NCI-H510A treated with DMSO at 0.1 percent for 48 hours (cell line): Measurements from ENCODE around the gene GPR139.
A peak's percentile ranks its signal among the peaks of the same experiment; 100 is the strongest.

Experiments used
- DNase-seq: peaks from one replicate; lab custom pipeline; 2025; lab: John Stamatoyannopoulos, UW

Gene GPR139

DNA sequence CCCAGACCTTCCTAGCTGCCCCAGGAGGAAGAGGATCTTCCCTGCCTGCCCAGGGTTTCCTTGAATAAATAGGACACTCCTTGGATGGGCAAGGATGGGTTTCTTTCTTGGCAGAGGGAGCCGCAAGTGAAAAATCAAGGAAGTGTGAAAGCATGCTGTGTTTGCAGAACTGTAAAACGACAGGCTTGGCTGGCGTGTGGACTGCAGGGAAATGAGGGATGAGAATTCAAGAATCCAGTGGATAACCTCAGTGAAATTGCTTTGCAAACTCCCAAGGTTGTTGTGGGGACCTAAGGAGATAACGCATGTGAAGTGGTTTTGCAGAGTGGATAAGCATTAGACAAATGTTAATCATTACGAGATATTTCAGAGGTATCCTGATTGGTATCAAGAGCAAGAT lies 20.4 kb downstream of the GPR139 start:
- DNase-seq: no peak

DNA sequence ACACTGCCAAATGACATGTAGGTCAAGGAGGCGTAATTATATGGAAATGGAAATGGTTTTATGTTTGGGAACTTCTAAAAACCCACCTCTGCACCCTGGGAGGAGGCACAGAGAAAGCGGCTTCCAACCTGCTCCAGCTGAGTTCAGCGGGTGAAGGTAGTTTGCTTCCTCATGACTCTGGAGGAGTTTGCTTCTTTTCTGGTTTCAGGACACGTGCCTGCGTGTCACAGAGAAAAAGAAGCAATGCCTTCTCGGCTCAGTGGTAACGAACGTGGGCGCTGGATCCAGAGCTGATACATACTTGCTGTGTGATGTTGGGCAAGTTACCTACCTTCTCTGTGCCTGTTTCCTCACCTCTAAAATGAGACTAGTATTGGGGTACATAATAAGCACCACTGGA lies 22.1 kb downstream of the GPR139 start:
- no peak for DNase-seq

GRCh38 chr16:20051147-20051546 lies 22.5 kb downstream of the GPR139 start:
- DNase-seq: no peak

GRCh38 chr16:20049831-20050230 lies 23.9 kb downstream of the GPR139 start:
- DNase-seq: peak; percentile 94

GRCh38 chr16:20045886-20046285 lies 27.8 kb downstream of the GPR139 start:
- DNase-seq: no peak

GRCh38 chr16:20042848-20043247 lies 30.8 kb downstream of the GPR139 start:
- DNase-seq: no peak

DNA sequence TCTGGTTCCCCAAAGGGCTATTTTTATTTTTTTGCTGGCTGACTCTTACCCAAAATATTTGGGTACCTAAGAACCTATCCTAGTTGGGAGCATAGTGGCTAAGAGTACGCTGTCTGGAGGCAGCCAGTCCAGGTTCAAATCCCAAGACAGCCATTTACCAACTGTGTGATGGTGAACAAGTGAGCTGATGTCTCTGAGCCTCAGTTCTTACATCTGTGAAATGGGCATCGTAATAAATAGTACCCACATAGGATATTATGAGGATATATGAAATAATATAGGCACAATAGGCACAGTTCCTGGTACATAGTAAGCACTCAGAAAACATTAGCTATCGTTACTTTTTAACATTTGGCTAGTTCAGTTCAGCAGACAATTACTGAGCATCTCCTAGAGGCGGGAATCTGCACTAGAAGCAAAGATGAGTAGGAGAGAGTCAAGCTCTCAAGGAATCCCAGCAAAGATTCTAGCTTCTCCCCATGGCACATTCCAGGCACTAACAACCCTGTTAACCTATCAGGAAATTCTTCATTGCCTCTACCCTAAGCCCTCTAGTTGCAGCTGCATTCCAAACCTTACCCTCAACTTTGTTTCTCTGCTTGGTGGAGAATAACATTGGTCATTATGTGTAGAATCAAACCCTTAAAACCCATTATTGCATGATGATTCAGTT lies 31.6 kb downstream of the GPR139 start:
- no peak for DNase-seq

- no peak for DNase-seq
These were observed 33.7 kb downstream of the GPR139 start for GRCh38 chr16:20040011-20040410.

DNA sequence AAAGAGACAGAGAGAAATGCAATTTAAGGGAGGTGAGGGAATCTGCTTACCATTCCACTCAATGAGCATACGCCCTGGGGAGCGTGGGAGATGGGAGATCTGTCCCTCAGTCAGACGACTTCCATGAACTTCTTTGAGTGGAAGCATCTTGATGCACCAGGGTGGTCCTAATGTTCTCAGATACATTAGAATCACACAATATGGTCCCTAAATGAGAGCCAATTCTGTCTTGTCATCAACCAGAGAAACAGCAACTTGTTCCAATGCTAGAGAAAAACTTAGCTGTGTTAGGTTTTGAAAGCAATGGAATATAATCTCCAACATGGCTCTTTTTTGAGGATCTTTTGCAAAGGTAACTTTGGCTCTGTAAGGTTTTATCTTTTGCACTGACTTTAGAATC lies 44.1 kb downstream of the GPR139 start:
- DNase-seq: no peak

GRCh38 chr16:20026361-20027072 lies 47.2 kb downstream of the GPR139 start:
- DNase-seq: no peak

- DNase-seq: no peak
These were observed 50.5 kb downstream of the GPR139 start for GRCh38 chr16:20023190-20023589.

- no peak for DNase-seq
These were observed 52.7 kb downstream of the GPR139 start for GRCh38 chr16:20020976-20021375.

DNA sequence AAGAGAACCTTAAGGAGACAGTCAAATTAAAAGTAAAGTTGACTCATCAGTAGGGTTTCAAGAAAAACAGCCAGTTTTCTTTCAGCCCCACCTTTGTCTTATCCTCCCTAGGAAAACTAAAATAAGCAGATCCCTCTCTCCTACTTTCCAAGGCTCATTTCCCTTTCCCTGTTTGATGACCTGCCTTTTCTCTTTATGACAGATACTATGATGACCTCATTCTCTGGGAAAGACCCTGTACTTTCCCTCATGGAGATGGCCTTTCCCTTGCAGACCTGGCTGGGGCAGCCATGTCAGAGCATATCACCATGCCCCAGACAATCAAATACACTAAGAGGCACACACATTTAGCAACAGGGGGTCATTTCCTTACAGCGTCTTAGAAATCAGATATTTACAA lies 53.6 kb downstream of the GPR139 start:
- no peak for DNase-seq

DNA sequence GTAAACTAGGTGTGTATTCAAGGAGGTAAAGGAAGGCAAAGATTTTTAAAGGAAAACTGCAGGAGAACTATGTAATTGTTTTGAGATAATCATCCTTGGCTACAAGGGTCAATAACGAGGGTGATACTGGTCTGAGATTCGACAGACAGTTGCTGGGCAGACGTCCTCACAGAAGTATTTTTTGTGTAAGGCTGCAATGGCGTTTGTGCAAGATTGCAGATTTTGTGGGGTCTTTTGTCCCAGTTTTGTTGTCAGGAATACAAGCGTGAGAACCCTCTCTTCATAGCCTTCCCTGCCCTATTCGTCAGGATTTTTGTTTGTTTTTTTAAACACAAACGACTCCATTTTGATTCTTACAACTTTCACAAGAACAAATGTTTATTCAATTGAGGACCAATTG lies 57.5 kb downstream of the GPR139 start:
- no peak for DNase-seq

DNA sequence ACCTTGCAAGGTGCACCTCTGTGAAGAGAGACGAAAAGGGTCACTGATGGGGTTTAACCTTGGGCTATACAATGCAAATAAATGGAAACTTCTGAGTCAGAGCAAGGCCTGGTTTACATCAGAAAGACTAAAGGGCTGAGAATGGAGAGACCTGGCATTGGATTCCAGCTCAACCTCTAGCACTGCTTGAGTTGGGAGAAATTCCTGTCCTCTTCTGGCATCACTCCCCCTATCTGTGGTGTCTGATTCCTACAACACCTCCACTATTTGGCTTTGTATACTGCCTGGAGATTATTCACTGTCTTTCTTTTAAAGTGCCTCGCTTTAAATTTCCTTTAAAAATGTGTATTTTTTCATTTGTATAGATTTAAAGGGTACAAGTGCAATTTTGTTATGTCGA lies 68.8 kb downstream of the GPR139 start:
- DNase-seq: no peak

DNA sequence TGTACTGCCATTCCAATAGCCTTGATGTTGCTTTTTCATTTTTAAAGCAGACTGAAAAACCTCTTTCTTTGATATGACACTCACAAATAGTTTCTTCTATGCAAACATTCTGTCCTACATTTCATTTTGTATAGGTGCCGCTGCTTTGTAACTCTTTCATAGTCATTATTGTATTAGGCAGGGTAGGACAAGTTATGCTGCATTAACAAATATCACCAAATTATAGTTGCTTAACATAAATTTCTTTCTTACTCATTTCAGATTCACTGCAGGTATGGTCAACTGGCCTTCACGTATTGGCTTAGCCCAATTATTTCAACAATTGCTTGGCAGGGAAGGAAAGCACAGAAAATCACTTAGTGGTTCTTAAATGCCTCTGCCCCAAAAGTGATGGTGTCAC lies 70.8 kb downstream of the GPR139 start:
- no peak for DNase-seq

DNA sequence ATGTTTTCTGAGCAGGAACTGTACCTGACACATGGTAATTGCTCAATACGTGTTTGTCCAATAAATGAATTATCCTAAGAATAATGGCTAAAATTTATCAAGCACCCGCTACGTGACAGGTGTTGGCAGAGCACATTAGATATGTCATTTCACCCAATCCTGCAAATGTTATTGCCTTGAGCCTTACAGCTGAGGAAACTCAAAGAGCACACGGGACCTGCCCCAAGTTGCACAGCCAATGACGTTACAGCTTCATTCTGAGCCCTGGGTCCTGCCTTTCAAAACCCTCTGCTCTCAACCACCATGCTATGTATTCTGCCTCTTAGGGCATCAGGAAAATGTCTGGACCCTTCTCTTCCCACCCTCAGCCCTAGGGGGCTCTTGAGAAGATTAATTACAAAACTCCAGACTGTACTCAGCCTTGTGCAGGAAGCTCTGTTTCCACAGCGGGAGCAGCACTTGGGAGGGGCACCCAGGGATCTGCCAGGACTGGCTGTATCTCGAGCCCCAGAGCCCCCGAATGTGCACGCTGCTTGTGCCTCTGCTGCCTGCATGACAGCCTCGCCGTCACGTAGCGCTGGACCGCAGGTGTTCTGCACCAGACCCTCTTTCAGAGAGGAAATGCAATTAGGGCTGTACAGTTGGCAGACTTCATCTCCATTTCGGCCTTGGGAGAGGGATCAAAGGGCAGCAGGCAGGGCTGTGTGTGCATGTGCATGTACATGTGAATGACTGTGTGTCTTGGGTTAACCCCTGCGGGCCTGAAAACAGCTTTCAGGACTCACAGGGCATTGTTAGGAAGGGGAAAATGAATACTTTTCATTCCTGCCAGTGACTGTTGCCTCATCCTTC lies 71.6 kb downstream of the GPR139 start:
- DNase-seq: no peak

- DNase-seq: no peak
These were observed 76.0 kb downstream of the GPR139 start for GRCh38 chr16:19997734-19998133.

GRCh38 chr16:19997264-19997663 lies 76.4 kb downstream of the GPR139 start:
- peak; percentile 86 for DNase-seq

DNA sequence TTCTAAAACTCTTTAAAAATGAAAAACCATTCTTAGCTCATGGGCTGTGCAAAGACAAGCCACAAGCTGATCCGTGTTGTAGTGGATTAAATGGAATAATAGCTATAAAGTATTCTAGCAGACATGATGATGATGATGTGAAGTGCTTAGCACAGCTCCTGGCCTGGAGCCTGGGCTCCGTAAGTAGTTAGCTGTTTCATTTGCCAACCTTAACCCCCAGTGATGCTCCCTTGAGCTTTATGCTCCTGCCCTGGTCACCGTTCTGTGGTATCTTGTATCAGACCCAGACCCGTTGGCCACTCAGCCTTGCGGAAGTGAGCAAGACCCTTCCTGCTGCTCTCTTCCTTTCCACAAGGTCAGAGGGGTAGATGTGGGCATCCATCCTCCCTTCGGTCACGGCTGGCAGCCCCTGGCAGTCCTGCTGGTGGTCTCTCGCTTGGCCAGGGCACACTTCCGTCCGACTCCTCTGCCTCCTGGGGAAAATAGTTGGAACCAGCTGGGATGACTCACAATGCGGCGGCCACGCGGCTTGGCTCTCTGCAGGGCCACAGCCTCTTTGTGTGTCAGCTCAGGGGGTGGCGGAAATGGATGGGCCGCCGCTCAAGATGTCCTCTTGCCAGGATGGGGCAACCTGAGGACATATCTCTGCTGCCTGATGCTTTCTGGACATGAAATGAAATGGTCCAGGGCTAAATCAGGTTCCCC lies 79.1 kb downstream of the GPR139 start:
- DNase-seq: no peak

DNA sequence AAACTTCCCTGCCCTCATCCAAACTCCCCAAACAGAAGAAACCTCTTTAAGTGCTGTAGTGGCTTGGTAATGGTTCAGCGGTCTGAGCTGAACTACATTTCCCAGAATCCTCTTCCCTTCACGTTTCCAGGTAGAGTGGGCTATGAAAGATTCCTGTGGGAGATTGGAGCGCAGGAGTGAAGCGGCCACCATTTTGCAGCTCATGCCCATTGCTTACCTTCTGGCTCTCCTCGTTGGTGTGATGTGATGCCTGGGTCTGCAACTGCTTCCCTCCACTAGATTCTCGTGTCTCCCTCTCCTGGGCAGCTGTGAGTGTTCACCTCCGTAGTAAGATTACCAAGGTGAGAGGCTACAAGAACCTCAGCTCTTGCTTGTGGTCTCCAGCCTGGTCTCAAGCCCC lies 82.1 kb downstream of the GPR139 start:
- DNase-seq: peak; percentile 18

- no peak for DNase-seq
These were observed 89.6 kb downstream of the GPR139 start for GRCh38 chr16:19984135-19984534.
